Activated naive CD8-positive, alpha-beta T cell treated with anti-CD3 and anti-CD28 coated beads, Interleukin-2, amount 50 U/mL, for 24 hours (primary cell): Measurements from ENCODE around the gene PFDN4.
A peak's percentile ranks its signal among the peaks of the same experiment; 100 is the strongest.

Experiments
- ATAC-seq: fragments of 150-1000 bp; cut with Tn5 transposase; one replicate; pipeline ENCODE4 v1.10.0; 2021
- DNase-seq: peaks from one replicate; pipeline ENCODE4 v3.0.0; 2021
- H3K27ac Mint-ChIP-seq: one replicate; pipeline ENCODE4 v1.8.0; 2021; ENCODE audit warnings: mild to moderate bottlenecking, mixed read lengths
- H3K27me3 Mint-ChIP-seq: one replicate; pipeline ENCODE4 v1.8.0; 2021; ENCODE audit warnings: mixed read lengths
- H3K36me3 Mint-ChIP-seq: one replicate; pipeline ENCODE4 v1.8.0; 2021; ENCODE audit warnings: low read depth, mixed read lengths
- H3K4me1 Mint-ChIP-seq: one replicate; pipeline ENCODE4 v1.8.0; 2021; ENCODE audit warnings: mixed read lengths
- H3K4me3 Mint-ChIP-seq: one replicate; pipeline ENCODE4 v1.8.0; 2021; ENCODE audit warnings: mild to moderate bottlenecking, moderate library complexity, mixed read lengths
- H3K9me3 Mint-ChIP-seq: one replicate; pipeline ENCODE4 v1.8.0; 2021; ENCODE audit warnings: mixed read lengths

Gene PFDN4

DNA sequence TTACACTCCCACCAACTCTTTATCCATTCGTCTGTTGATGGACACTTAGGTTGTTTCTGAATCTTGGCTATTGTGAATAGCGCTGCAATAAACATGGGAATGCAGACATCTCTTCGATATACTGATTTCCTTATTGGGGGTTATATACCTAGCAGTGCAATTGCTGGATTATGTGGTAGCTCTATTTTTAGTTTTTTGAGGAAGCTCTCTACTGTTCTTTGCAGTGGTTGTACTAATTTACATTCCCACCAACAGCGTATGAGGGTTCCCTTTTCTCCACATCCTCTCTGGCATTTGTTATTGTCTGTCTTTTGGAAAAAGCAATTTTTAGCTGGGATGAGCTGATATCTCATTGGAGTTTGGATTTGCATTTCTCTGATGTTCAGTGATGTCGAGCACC, 4.6 kb upstream of the PFDN4 start:
- no peaks in the 10 kb centered on the region for H3K27me3 Mint-ChIP-seq
- ATAC-seq (no peak), DNase-seq (no peak)
- no peak overlapping the region for H3K27ac Mint-ChIP-seq
- H3K4me1 Mint-ChIP-seq: peaks cover 14% of the 10 kb centered on the region
- no peaks in the 10 kb centered on the region for H3K36me3 Mint-ChIP-seq
- no peaks in the 10 kb centered on the region for H3K9me3 Mint-ChIP-seq
- no peak overlapping the region for H3K4me3 Mint-ChIP-seq

DNA sequence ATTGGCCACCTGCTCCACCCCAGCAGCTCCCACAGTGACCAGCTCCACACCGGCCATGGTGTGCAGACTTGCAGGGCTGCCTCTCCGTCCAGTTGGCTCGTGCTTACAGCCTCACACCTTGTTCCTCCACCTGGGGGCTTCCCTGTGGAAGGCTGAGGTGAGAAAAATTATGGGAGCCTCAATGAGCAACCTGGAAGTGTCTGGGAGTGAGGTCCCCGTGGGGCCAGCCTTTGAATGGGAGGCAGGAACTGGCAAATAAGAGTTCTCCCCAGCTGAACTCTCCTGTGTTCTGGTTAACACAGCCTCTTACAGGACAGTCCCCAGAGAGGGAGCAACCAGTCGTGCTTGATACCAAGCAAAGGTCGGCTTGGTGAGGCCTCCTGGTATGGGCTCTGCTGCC, 3.8 kb upstream of the PFDN4 start:
- no peak overlapping the region for H3K4me3 Mint-ChIP-seq
- ATAC-seq (no peak), DNase-seq (no peak)
- peaks cover 19% of the 10 kb centered on the region for H3K4me1 Mint-ChIP-seq
- no peak overlapping the region for H3K27ac Mint-ChIP-seq
- no peaks in the 10 kb centered on the region for H3K36me3 Mint-ChIP-seq
- H3K27me3 Mint-ChIP-seq: no peaks in the 10 kb centered on the region
- no peaks in the 10 kb centered on the region for H3K9me3 Mint-ChIP-seq

DNA sequence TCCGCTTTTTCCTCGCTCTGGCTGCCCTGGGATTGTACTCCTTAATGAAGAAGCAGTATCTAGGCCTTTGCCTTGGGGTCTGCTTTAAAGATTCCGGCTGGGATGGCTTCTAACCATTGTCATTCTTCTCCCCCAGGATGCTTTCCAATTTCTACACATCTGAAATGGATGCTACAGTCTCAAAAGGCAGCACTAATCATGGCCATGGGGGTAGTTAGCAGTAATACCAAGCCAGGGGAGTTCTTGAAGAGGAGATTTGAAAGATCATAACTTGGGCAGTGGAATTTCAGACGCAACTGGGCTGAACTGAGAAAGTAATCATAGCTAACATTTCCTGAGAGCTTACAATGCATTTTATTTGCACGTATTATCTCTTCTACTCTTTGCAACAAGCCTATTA, 3.4 kb upstream of the PFDN4 start:
- DNase-seq (no peak), ATAC-seq (no peak)
- H3K27me3 Mint-ChIP-seq: no peaks in the 10 kb centered on the region
- H3K9me3 Mint-ChIP-seq: no peaks in the 10 kb centered on the region
- H3K4me3 Mint-ChIP-seq: no peak overlapping the region
- H3K36me3 Mint-ChIP-seq: peaks cover 2% of the 10 kb centered on the region
- peaks cover 23% of the 10 kb centered on the region for H3K4me1 Mint-ChIP-seq
- H3K27ac Mint-ChIP-seq: no peak overlapping the region

DNA sequence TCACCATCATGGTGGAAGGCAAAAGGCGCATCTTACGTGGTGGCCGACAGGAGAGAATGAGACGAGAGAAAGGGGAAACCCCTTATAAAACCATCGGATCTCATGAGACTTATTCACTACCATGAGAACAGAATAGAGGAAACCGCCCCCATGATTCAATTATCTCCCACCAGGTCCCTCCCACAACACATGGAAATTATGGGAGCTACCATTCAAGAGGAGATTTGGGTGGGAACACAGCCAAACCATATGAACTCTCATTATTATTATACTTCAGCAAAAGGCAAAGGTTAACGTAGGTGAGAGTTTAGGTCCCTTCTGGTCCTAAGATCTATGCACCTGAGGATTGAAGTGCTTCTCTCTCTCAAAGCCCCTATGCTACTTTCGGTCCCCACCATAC, 2.4 kb upstream of the PFDN4 start:
- Mint-ChIP-seq H3K4me3 (no peak overlapping the region), H3K36me3 (peaks cover 8% of the 10 kb centered on the region), H3K27ac (peak overlapping the region; percentile 52), H3K9me3 (no peaks in the 10 kb centered on the region), H3K4me1 (peaks cover 33% of the 10 kb centered on the region), H3K27me3 (no peaks in the 10 kb centered on the region)
- ATAC-seq: no peak
- DNase-seq: no peak

DNA sequence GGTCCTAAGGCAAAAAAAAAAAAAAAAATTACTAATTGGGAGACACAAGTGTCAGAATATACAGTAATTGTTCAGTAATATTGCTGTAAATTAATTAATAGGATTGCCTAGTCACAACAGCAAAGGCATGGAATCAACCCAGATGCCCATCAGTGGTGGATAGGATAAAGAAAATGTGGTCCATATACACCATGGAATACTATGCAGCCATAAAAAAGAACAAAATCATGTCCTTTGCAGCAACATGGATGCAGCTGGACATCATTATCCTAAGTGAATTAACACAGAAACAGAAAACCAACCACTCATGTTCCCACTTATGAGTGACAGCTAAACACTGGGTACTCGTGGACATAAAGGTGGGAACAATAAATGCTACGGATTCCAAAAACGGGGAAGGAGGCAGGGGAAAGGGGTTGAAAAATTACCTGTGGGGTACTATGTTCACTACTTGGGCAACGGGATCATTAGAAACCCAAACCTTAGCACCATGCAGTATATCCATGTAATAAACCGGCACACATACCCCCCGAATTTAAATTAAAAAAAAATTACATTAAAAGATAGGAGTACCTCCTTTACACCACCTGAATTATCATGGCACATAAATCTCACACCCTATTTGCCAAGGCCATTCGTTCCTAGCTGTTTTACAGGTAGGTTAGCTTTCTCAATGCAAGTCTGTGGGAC, 689 bp upstream of the PFDN4 start:
- Mint-ChIP-seq H3K9me3 (no peaks in the 10 kb centered on the region), H3K36me3 (peaks cover 13% of the 10 kb centered on the region), H3K27ac (peak overlapping the region; percentile 100), H3K4me3 (peak overlapping the region; percentile 92), H3K27me3 (no peaks in the 10 kb centered on the region), H3K4me1 (peaks cover 48% of the 10 kb centered on the region)
- ATAC-seq (no peak), DNase-seq (no peak)

DNA sequence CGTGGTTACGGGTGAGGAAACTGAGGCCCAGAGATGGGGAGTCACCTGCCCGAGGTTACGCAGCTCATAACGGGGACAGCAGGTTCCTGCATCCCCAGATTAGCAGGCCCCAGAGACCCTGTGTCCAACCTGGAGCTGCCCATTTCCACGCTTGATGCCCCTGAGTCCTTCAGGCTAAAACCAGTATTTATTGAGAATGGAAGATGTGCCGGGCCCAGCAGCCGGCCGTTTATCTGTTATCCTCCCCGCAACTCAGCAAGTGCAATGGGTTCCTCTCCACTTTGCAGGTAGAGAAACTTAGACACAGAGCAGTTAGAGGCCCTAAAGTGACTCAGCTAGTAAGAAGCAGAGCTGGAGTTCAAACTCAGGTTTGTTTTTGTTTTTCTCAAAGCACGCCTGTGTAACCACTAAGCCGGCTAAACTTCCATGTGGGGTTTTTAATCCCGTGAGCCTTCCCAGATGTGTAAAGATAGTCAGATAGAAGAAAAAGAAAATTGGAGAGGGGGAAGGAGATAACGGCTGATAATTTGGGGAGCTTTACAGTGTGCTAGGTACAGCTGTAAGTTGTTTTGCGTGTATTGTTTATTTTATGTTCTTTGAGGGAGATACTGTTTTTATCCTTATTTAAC, 775 bp downstream of the PFDN4 start:
- ATAC-seq (no peak), DNase-seq (no peak)
- H3K27me3 Mint-ChIP-seq: no peaks in the 10 kb centered on the region
- peak overlapping the region; percentile 74 for H3K27ac Mint-ChIP-seq
- no peaks in the 10 kb centered on the region for H3K9me3 Mint-ChIP-seq
- H3K4me1 Mint-ChIP-seq: peaks cover 56% of the 10 kb centered on the region
- peak overlapping the region; percentile 82 for H3K4me3 Mint-ChIP-seq
- peaks cover 15% of the 10 kb centered on the region for H3K36me3 Mint-ChIP-seq

DNA sequence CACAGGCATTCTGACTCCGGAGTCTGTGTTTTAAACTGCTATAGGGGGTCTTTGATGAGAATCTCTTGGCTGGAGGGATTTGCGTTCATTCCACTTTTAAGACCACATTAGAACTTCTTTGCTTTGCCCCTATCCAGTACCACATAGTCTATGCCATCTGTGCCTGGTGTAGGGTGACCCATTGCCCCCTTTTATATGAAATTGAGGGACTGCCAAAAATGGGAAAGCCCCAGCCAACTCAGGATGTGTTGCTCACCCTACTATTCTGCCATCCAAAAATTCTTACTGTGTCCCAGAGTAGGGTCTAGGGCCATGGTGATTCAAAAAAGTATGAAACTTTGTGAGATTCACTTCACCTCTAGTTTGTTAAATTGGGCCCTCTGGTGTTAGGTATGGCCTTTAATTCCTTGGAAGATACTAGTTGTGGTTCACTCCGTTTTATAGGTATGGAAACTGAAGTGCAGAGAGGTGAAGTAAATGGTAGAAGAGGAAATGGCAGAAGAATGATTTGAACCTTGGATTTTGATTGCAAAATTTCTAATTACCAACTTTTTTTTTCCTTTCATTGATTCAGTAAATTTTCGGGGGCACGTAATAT, 1.4 kb downstream of the PFDN4 start:
- ATAC-seq (no peak), DNase-seq (no peak)
- no peaks in the 10 kb centered on the region for H3K27me3 Mint-ChIP-seq
- peaks cover 56% of the 10 kb centered on the region for H3K4me1 Mint-ChIP-seq
- peaks cover 18% of the 10 kb centered on the region for H3K36me3 Mint-ChIP-seq
- peak overlapping the region; percentile 82 for H3K4me3 Mint-ChIP-seq
- H3K9me3 Mint-ChIP-seq: no peaks in the 10 kb centered on the region
- peak overlapping the region; percentile 74 for H3K27ac Mint-ChIP-seq

DNA sequence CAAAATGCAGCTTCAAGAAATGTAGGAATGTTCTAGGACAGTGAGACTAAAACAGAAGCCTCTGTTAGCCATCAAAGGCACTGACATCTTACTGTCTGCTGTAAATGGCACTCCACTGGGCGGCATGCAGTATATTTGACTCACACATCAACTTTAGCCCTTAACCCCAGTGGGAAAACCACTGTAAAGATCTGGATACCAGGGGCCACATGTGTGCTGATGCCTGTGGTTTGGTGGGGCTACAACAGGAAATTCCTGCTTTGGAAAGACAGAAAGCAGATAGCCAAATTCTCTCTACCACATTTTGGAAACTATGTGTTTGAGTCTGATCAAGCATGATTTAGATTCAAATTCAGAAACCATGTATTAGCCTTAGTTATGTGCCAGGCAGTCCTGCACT, 4.3 kb downstream of the PFDN4 start:
- ATAC-seq (no peak), DNase-seq (no peak)
- Mint-ChIP-seq H3K27ac (no peak overlapping the region), H3K36me3 (peaks cover 38% of the 10 kb centered on the region), H3K4me3 (no peak overlapping the region), H3K27me3 (no peaks in the 10 kb centered on the region), H3K4me1 (peaks cover 44% of the 10 kb centered on the region), H3K9me3 (no peaks in the 10 kb centered on the region)

DNA sequence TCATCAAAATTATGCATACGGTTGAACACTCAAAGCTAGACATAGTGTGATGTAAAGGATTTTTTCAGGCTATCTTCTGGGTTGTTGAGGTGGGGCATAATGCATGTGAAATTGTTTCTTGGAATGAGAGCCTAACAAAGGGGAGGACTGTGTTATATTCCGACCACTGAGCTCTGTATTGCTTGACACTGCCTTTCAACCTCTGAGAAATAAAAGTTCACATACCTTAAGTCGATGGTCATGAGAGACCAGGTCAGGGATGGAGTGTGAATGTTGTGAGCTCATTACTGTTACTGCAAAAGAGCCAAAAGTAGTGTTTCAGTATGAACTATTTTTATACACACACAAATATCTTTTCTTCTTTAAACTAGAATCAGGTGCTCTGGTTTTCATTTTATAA, 5.0 kb downstream of the PFDN4 start:
- Mint-ChIP-seq H3K4me1 (peaks cover 44% of the 10 kb centered on the region), H3K27ac (no peak overlapping the region), H3K36me3 (peaks cover 39% of the 10 kb centered on the region), H3K4me3 (no peak overlapping the region), H3K27me3 (no peaks in the 10 kb centered on the region), H3K9me3 (no peaks in the 10 kb centered on the region)
- DNase-seq (no peak), ATAC-seq (no peak)

DNA sequence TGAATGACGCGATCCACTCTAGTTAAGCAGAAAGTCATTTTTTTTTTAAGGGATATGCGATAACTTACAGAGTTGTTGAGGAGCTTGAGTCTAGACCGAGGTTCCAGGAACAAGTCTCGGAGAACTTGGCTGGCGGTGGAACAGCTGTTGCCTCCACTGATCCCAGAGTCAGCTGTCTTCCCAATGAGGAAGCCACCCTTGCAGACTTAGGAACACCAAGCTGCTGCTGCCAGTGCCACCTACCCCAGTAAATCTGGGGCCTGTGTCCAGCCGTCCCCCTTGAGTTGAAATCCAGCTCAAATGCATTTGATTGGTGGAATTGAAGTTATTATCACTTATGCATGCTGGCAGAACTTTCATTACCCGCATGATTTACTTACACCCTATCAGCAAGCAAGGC, 6.7 kb downstream of the PFDN4 start:
- Mint-ChIP-seq H3K9me3 (no peaks in the 10 kb centered on the region), H3K27ac (no peak overlapping the region), H3K4me3 (no peak overlapping the region), H3K36me3 (peaks cover 42% of the 10 kb centered on the region), H3K4me1 (peaks cover 35% of the 10 kb centered on the region), H3K27me3 (no peaks in the 10 kb centered on the region)
- ATAC-seq: no peak
- DNase-seq: no peak

DNA sequence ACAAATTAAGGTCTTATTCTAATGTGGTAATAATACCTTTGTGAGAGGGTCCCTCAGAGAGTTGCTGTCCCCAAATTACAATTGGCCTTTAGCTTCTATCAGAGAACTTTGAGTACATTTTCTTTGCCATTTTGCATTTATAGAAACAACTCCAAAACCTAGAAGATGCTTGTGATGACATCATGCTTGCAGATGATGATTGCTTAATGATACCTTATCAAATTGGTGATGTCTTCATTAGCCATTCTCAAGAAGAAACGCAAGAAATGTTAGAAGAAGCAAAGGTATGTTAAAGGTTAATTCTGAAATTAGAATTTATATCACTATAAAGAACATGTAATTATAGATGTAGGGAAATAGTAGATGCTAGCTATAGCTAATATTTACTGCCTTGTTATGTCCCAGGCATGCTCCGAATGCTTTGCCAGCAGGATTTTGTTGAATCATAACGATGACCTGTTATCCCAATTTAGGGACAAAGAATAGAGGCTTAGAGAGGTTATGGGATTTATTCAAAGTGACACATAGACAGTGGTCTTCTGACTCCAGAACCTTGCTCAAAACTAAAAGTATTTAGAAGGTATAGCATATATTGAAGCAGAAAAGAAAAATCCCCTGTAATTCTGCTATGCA, 7.4 kb downstream of the PFDN4 start:
- H3K9me3 Mint-ChIP-seq: no peaks in the 10 kb centered on the region
- DNase-seq: no peak
- peaks cover 29% of the 10 kb centered on the region for H3K4me1 Mint-ChIP-seq
- H3K27me3 Mint-ChIP-seq: no peaks in the 10 kb centered on the region
- ATAC-seq: no peak
- H3K36me3 Mint-ChIP-seq: peaks cover 38% of the 10 kb centered on the region
- no peak overlapping the region for H3K4me3 Mint-ChIP-seq
- H3K27ac Mint-ChIP-seq: no peak overlapping the region

DNA sequence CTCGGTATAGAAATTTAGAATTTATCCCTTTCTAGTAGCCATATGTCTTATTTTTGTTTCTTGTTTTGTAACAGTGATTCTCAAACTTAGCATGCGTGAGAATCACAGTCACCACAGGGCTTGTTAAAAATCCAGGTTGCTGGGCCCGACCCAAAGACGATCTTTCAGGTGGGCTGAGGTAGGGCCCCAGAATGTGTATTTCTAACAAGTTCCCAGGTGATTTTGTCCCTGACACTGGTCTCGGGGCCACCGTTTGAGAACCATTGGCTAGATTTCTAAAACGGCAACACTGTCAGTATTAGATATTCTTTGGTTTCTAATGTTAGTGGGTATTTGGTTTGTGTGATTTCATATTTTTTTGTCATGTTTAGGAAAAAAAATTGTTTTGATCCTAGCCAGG, 9.9 kb downstream of the PFDN4 start:
- Mint-ChIP-seq H3K4me3 (no peak overlapping the region), H3K27me3 (no peaks in the 10 kb centered on the region), H3K4me1 (peaks cover 28% of the 10 kb centered on the region), H3K27ac (no peak overlapping the region), H3K9me3 (no peaks in the 10 kb centered on the region), H3K36me3 (peaks cover 34% of the 10 kb centered on the region)
- no peak for DNase-seq
- no peak for ATAC-seq

DNA sequence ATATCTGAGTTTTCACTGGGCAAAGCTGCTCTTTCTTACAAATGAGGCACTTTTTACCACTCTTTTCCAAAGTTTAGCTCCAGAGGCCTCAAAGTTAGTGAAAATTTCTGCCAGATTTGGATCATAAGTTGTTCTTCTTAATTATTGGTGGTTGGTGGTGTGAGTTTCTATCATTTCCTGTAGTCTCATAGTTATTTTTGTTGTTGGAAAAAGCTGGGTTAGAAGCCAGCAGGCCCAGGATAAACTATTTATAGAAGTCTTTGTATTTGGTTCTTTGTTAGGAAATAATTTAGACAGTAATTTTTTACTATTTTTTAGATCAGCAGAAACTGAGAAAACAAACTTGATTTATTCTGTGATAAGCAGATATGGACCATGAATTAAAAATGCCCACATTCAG, 10.6 kb downstream of the PFDN4 start:
- Mint-ChIP-seq H3K27ac (no peak overlapping the region), H3K4me3 (no peak overlapping the region), H3K27me3 (no peaks in the 10 kb centered on the region), H3K9me3 (no peaks in the 10 kb centered on the region), H3K36me3 (peaks cover 33% of the 10 kb centered on the region), H3K4me1 (peaks cover 25% of the 10 kb centered on the region)
- DNase-seq (no peak), ATAC-seq (no peak)

DNA sequence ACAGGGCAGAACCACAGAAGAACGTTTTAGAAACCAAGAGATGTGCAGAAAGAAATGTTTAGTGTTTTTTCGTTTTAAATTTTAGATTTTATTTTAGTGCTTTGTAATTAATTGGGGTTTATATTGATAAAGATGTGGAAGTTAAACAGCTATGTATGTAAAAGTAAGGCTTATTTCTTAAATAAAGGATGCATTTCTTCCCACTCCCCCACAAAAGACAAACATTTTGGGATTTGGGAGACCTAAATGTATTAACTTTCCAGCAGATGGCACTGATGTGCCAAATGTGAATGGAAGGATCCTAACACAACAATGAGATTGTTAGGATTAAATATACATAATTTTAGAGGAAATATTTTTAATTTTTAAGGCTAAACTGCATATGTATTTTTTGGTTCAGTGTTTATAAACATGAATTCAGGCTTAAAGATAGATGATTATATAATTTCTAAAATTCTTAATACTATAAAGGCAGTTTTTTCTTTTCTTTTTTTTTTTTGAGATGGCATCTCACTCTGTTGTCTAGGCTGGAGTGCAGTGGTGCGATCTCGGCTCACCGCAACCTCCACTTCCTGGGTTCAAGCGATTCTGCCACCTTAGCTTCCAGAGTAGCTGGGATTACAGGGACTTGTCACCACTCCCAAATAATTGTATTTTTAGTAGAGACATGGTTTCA, 12.0 kb downstream of the PFDN4 start:
- Mint-ChIP-seq H3K4me1 (peaks cover 25% of the 10 kb centered on the region), H3K27ac (no peak overlapping the region), H3K4me3 (no peak overlapping the region), H3K27me3 (no peaks in the 10 kb centered on the region), H3K36me3 (peaks cover 25% of the 10 kb centered on the region), H3K9me3 (no peaks in the 10 kb centered on the region)
- DNase-seq (no peak), ATAC-seq (no peak)
